DND-41 (cell line): ENCODE data around the gene STAG1.
"Not testable (repeated sequence)": the region's sequence is repeated elsewhere in the genome, so short reads cannot be mapped to it uniquely, and the experiment has no call there.

ENCODE experiments used
- ATAC-seq: fragments of 200-7000 bp; cut with Tn5 transposase; 3 replicates; pipeline ENCODE4 v1.9.1; 2021; ENCODE audit warnings: low read depth; ENCODE audit not compliant: insufficient read depth
- DNase-seq: peaks from one replicate; pipeline ENCODE4 v3.0.0-alpha.2; 2020
- H2AFZ ChIP-seq: 2 replicates; pipeline ENCODE4 v1.6.0; 2012; ENCODE audit warnings: low read depth, low read length
- H3K27ac ChIP-seq: 2 replicates; pipeline ENCODE4 v1.5.1; 2012; ENCODE audit warnings: low read length, inconsistent platforms
- H3K27me3 ChIP-seq: fragments of 200-600 bp; sonication (generic); 2 replicates; pipeline ENCODE4 v1.6.0; 2012; ENCODE audit warnings: low read length, mild to moderate bottlenecking, inconsistent platforms; ENCODE audit not compliant: insufficient read depth, poor library complexity
- H3K36me3 ChIP-seq: 2 replicates; pipeline ENCODE4 v1.5.1; 2012; ENCODE audit warnings: low read length, inconsistent platforms; ENCODE audit not compliant: insufficient read depth
- H3K4me1 ChIP-seq: 2 replicates; pipeline ENCODE4 v1.5.1; 2012; ENCODE audit warnings: mild to moderate bottlenecking, low read length; ENCODE audit not compliant: insufficient read depth
- H3K4me2 ChIP-seq: 2 replicates; pipeline ENCODE4 v1.6.0; 2012; ENCODE audit warnings: mild to moderate bottlenecking, moderate library complexity, low read length, inconsistent platforms; ENCODE audit not compliant: insufficient read depth
- H3K4me3 ChIP-seq, 2 experiments: fragments of 200-600 bp in 1 of 2; shearing (Covaris generic) in 1 of 2; 2 replicates each; pipeline ENCODE4 v1.5.1; 2012 to 2016; ENCODE audit warnings: inconsistent platforms in 2 of 2, low read length in 2 of 2, mild to moderate bottlenecking in 2 of 2, low read depth in 1 of 2, moderate library complexity in 1 of 2
- H3K79me2 ChIP-seq: 2 replicates; pipeline ENCODE4 v1.6.0; 2012; ENCODE audit warnings: low read length, inconsistent platforms; ENCODE audit not compliant: insufficient read depth
- H3K9ac ChIP-seq: 2 replicates; pipeline ENCODE4 v1.6.0; 2012; ENCODE audit warnings: low read depth, mild to moderate bottlenecking, inconsistent platforms, low read length, moderate library complexity
- H3K9me3 ChIP-seq: 2 replicates; pipeline ENCODE4 v1.5.1; 2012; ENCODE audit warnings: low read length, moderate library complexity, mild to moderate bottlenecking, inconsistent platforms; ENCODE audit not compliant: insufficient read depth, severe bottlenecking
- H4K20me1 ChIP-seq: 2 replicates; pipeline ENCODE4 v1.6.0; 2012; ENCODE audit warnings: low read length; ENCODE audit not compliant: insufficient read depth
- CTCF ChIP-seq: IDR thresholded peaks from 2 replicates; pipeline ENCODE4 v1.5.1; 2012; ENCODE audit warnings: borderline replicate concordance, low read length, moderate library complexity, mild to moderate bottlenecking; ENCODE audit not compliant: poor library complexity, severe bottlenecking; ENCODE audit errors: extremely low read depth
- EZH2 ChIP-seq: IDR thresholded peaks from 3 replicates; pipeline ENCODE4 v1.6.1; 2012; ENCODE audit warnings: borderline replicate concordance, low read depth, mild to moderate bottlenecking, moderate library complexity, low read length, inconsistent platforms; ENCODE audit not compliant: severe bottlenecking

Gene STAG1

GRCh38 chr3:136516095-136516494 is 236.1 kb downstream of the STAG1 start:
- Histone ChIP-seq H3K4me1 (no peaks in the 10 kb centered on the region), H3K4me3 (no peak overlapping the region), H3K27ac (no peak overlapping the region), H4K20me1 (no peaks in the 10 kb centered on the region), H3K27me3 (no peaks in the 10 kb centered on the region), H3K9me3 (no peaks in the 10 kb centered on the region), H3K4me2 (no peak overlapping the region), H3K79me2 (peaks cover 8% of the 10 kb centered on the region; the same call in 1 of the 2 replicates), H3K36me3 (peaks cover 36% of the 10 kb centered on the region; the same call in 1 of the 2 replicates), H3K9ac (no peak overlapping the region), H2AFZ (no peak overlapping the region)
- DNase-seq (no peak), ATAC-seq (no peak)
- TF ChIP-seq CTCF (no peak), EZH2 (no peak)

GRCh38 chr3:136514533-136514932 is 237.6 kb downstream of the STAG1 start:
- not testable (repeated sequence) for H3K4me2 ChIP-seq, H3K79me2 ChIP-seq, H3K27ac ChIP-seq, H3K4me1 ChIP-seq, H4K20me1 ChIP-seq, H3K9me3 ChIP-seq, DNase-seq, H2AFZ ChIP-seq, H3K27me3 ChIP-seq, H3K4me3 ChIP-seq, ATAC-seq, H3K9ac ChIP-seq
- peaks cover 31% of the 10 kb centered on the region; the same call in 1 of the 2 replicates for H3K36me3 ChIP-seq

- H3K4me1 ChIP-seq, result no peaks in the 10 kb centered on the region
- no peak overlapping the region for H3K9ac ChIP-seq
- H2AFZ ChIP-seq, result no peak overlapping the region
- no peak for TF ChIP-seq EZH2
- TF ChIP-seq CTCF, result no peak
- no peaks in the 10 kb centered on the region for H3K9me3 ChIP-seq
- no peak overlapping the region for H3K27ac ChIP-seq
- no peak overlapping the region for H3K4me3 ChIP-seq
- peaks cover 8% of the 10 kb centered on the region; the same call in 1 of the 2 replicates for H3K79me2 ChIP-seq
- no peaks in the 10 kb centered on the region for H3K27me3 ChIP-seq
- H4K20me1 ChIP-seq, result no peaks in the 10 kb centered on the region
- H3K36me3 ChIP-seq, result peaks cover 22% of the 10 kb centered on the region; the same call in 1 of the 2 replicates
- DNase-seq, result no peak
- no peak overlapping the region for H3K4me2 ChIP-seq
- ATAC-seq, result no peak
Measured at GRCh38 chr3:136513367-136513766, 238.8 kb downstream of the STAG1 start.

- no peaks in the 10 kb centered on the region for H3K27me3 ChIP-seq
- H3K36me3 ChIP-seq, result peaks cover 25% of the 10 kb centered on the region; the same call in 1 of the 2 replicates
- no peak for ATAC-seq
- H4K20me1 ChIP-seq, result no peaks in the 10 kb centered on the region
- H3K79me2 ChIP-seq, result peaks cover 8% of the 10 kb centered on the region; the same call in 1 of the 2 replicates
- TF ChIP-seq CTCF (no peak), EZH2 (no peak)
- H2AFZ ChIP-seq, result no peak overlapping the region
- DNase-seq, result no peak
- no peak overlapping the region for H3K4me3 ChIP-seq
- no peak overlapping the region for H3K9ac ChIP-seq
- no peak overlapping the region for H3K4me2 ChIP-seq
- no peak overlapping the region for H3K27ac ChIP-seq
- no peaks in the 10 kb centered on the region for H3K4me1 ChIP-seq
- H3K9me3 ChIP-seq, result no peaks in the 10 kb centered on the region
Measured at GRCh38 chr3:136512381-136512780, 239.8 kb downstream of the STAG1 start.
